Activated T-cell treated with anti-CD3 and anti-CD28 coated beads, Interleukin-2, amount 50 U/mL, for 72 hours (primary cell): ENCODE results near the gene SYNPR. TPM values are rescaled to one million over a fixed set of nuclear protein-coding genes. Genes with fewer than 3 reads are reported as not detected.
"Not testable (repeated sequence)": the region's sequence is repeated elsewhere in the genome, so short reads cannot be mapped to it uniquely, and the experiment has no call there.

Source experiments
- ATAC-seq, 2 donors: fragments of 150-1000 bp; cut with Tn5 transposase; replicated peaks in 1 of 2; 2 replicates each; pipeline ENCODE4 v1.10.0; 2021; ENCODE audit warnings: moderate library complexity in 2 of 2, mild to moderate bottlenecking in 1 of 2
- DNase-seq, 2 donors: peaks; one replicate each; pipeline ENCODE4 v3.0.0; 2021 to 2022; ENCODE audit warnings: mixed read lengths in 1 of 2
- H3K27ac Mint-ChIP-seq: one replicate; pipeline ENCODE4 v1.8.0; 2022; ENCODE audit warnings: mild to moderate bottlenecking, moderate library complexity, mixed read lengths
- H3K27me3 Mint-ChIP-seq: one replicate; pipeline ENCODE4 v1.8.0; 2022; ENCODE audit warnings: low read depth, mixed read lengths
- H3K36me3 Mint-ChIP-seq, 2 donors: one replicate each; pipeline ENCODE4 v1.8.0; 2022; ENCODE audit warnings: mixed read lengths in 2 of 2, mild to moderate bottlenecking in 1 of 2; ENCODE audit not compliant: insufficient read depth in 2 of 2
- H3K4me1 Mint-ChIP-seq: one replicate; pipeline ENCODE4 v1.8.0; 2022; ENCODE audit warnings: low read depth, mixed read lengths
- H3K4me3 Mint-ChIP-seq, 2 donors: one replicate each; pipeline ENCODE4 v1.8.0; 2022; ENCODE audit warnings: mild to moderate bottlenecking in 2 of 2, mixed read lengths in 2 of 2, moderate library complexity in 2 of 2
- H3K9me3 Mint-ChIP-seq, 2 donors: one replicate each; pipeline ENCODE4 v1.8.0; 2022; ENCODE audit warnings: mixed read lengths in 2 of 2
- total RNA-seq, 2 donors: library from RNA; stranded (reverse); gene quantifications; one replicate each; pipeline ENCODE4 v1.2.3, GENCODE V29; 2022

SYNPR gene
- total RNA-seq, 2 donors from 2014 or later, result not detected

GRCh38 chr3:63644928-63645781, 367.0 kb downstream of the SYNPR start:
- H3K9me3 Mint-ChIP-seq, result peaks cover 4 to 18% of the 10 kb centered on the region in 2 donors
- H3K4me1 Mint-ChIP-seq, H3K4me3 Mint-ChIP-seq, H3K27me3 Mint-ChIP-seq, DNase-seq, ATAC-seq, H3K27ac Mint-ChIP-seq, H3K36me3 Mint-ChIP-seq: not testable (repeated sequence)

DNA sequence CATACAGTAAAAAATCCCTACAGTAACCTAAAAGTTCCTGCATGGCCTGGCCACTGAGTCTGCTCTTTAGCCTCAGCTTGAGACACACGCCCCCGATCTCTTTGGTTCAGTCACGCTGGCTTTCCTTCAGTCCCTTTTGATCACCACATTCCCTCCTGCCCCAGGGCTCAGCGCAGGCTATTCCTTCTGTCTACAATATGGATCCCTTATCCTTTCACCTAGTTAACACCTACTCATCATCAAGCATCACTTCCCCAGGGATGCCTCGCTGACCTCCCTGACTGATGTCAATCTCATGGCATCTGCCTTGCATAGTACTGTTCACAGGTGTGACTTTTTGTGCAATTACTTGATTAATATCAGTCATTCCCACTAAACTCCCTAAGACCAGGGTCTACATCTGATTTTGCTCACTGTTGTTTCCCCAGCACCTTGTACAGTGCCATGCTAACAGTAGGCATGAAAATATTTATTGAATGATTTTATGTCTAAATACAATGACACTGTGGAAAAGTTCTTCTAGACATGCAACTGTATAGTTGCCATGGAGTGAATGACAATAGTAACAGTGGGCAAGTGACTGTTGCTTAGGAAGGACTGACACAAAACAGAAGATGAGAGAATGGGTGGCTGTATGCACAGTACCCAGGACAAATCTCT, 374.1 kb downstream of the SYNPR start, which contains the start of gene SNTN:
Gene SNTN (plus strand): TSS at position 610 of the 660 bp plus-strand sequence. CDS start 13 bp downstream, at position 623.
- H3K4me3 Mint-ChIP-seq, result no peak within 1 kb of the TSS

GRCh38 chr3:63654211-63654610, 376.1 kb downstream of the SYNPR start:
- H3K27me3 Mint-ChIP-seq, result no peaks in the 10 kb centered on the region
- no peaks in the 10 kb centered on the region for H3K4me1 Mint-ChIP-seq
- no peak overlapping the region for H3K4me3 Mint-ChIP-seq
- DNase-seq (no peak), ATAC-seq (no peak)
- peaks cover 0 to 8% of the 10 kb centered on the region in 2 donors for H3K9me3 Mint-ChIP-seq
- no peaks in the 10 kb centered on the region for H3K36me3 Mint-ChIP-seq
- no peak overlapping the region for H3K27ac Mint-ChIP-seq

More for the DNA sequence above, 374.1 kb downstream of the SYNPR start, which contains the start of gene SNTN:
- Mint-ChIP-seq H3K9me3 (peaks cover 0 to 13% of the 10 kb centered on the region in 2 donors), H3K27me3 (no peaks in the 10 kb centered on the region), H3K27ac (no peak within 1 kb of the TSS), H3K4me1 (no peaks in the 10 kb centered on the region), H3K36me3 (no peaks in the 10 kb centered on the region)
- DNase-seq (no peak), ATAC-seq (no peak)

GRCh38 chr3:63654931-63655330, 376.8 kb downstream of the SYNPR start:
- no peaks in the 10 kb centered on the region for H3K27me3 Mint-ChIP-seq
- ATAC-seq, result no peak

DNA sequence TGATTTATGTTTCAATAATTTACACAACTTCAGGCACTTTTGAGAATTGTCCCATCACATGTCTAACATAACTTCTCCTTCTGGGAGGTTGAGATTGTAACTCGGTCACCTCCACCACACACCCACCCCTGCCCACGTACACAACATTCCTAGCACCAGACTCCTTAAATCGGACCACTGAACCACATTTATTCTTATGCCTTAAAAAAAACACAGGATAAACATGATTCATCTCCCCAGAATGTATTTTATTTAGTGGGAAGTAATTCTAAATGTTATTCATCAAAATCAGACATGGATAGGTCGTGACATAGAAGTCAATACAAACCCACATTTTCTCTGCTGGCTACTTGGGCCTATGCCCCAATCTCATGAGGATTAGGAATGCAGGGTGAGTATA, 377.4 kb downstream of the SYNPR start:
- Mint-ChIP-seq H3K4me3 (no peak overlapping the region), H3K4me1 (no peaks in the 10 kb centered on the region), H3K27me3 (no peaks in the 10 kb centered on the region), H3K9me3 (peaks cover 0 to 8% of the 10 kb centered on the region in 2 donors), H3K36me3 (no peaks in the 10 kb centered on the region), H3K27ac (no peak overlapping the region)
- DNase-seq (no peak), ATAC-seq (no peak)

More at GRCh38 chr3:63654931-63655330, 376.8 kb downstream of the SYNPR start:
- Mint-ChIP-seq H3K4me1 (no peaks in the 10 kb centered on the region), H3K36me3 (no peaks in the 10 kb centered on the region), H3K9me3 (peaks cover 0 to 8% of the 10 kb centered on the region in 2 donors), H3K4me3 (no peak overlapping the region), H3K27ac (no peak overlapping the region)
- no peak for DNase-seq

DNA sequence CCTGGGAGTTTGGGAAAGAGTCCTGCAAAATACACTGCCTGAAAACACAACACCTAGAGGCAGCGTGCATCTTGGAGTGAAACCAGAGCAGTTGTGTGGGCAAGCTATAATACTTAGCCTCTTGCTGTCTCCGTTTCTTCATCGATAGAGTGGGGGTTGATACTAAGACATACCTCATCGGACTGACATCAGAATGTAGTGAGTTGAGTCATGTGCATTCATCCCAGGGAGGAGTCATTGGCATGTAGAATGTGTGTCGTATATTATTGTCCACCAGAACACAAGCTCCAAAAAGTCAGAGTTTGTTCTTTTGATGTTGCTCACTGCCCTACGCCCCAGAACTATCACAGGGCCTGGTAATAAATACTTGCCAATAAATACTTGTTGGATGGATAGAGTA, 378.7 kb downstream of the SYNPR start:
- H3K4me3 Mint-ChIP-seq, result no peak overlapping the region
- no peak for ATAC-seq
- no peaks in the 10 kb centered on the region for H3K27me3 Mint-ChIP-seq
- H3K9me3 Mint-ChIP-seq, result peaks cover 0 to 7% of the 10 kb centered on the region in 2 donors
- no peak for DNase-seq
- no peaks in the 10 kb centered on the region for H3K4me1 Mint-ChIP-seq
- no peak overlapping the region for H3K27ac Mint-ChIP-seq
- no peaks in the 10 kb centered on the region for H3K36me3 Mint-ChIP-seq

- H3K4me3 Mint-ChIP-seq, result no peak overlapping the region
- H3K4me1 Mint-ChIP-seq, result no peaks in the 10 kb centered on the region
- DNase-seq (no peak), ATAC-seq (no peak)
- H3K9me3 Mint-ChIP-seq, result no peaks in the 10 kb centered on the region
- no peaks in the 10 kb centered on the region for H3K36me3 Mint-ChIP-seq
- no peak overlapping the region for H3K27ac Mint-ChIP-seq
- no peaks in the 10 kb centered on the region for H3K27me3 Mint-ChIP-seq
Observed at GRCh38 chr3:63661242-63661641, 383.1 kb downstream of the SYNPR start.

DNA sequence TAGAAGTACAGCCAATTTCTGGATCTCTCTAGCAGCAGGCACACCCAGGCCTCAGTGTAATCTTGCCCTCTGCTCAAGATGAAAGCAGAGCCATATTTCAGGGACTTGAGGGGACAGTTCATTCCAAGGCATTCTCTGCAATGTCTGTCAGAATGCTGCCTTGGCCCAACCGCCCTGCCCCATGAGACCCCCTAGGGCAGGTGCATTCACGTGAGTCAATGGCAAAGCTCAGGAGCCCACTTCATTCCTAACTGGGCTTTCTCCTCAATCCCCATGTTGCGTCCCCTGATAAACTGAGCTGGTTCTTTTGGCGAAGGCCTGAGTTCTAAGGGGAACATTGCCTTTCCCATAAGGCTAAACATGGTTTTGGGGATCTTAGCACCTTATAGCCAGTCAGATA, 383.9 kb downstream of the SYNPR start:
- H3K4me3 Mint-ChIP-seq, result no peak overlapping the region

DNA sequence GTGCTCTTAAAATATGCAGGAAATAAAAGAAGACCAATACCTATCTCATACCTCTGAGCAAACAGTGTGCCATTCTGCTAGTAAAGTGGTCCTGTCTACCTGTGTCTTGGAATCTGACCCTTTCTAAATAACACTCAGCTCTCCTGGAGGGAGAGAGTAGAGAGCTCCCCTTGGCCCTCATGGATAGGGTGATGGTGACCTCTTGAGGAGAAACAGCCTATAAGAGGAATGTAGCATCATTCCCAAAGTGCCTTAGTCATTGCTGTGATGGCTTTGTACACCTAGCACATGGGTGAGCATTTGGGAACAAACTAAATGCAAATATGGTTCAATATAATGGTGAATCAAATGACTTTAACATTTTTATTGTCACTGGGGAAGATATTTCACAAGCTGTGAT, 384.4 kb downstream of the SYNPR start:
- Mint-ChIP-seq H3K36me3 (no peaks in the 10 kb centered on the region), H3K4me1 (no peaks in the 10 kb centered on the region), H3K27me3 (no peaks in the 10 kb centered on the region), H3K27ac (no peak overlapping the region), H3K9me3 (no peaks in the 10 kb centered on the region), H3K4me3 (no peak overlapping the region)
- DNase-seq (no peak), ATAC-seq (no peak)

More for the DNA sequence above, 383.9 kb downstream of the SYNPR start:
- H3K27me3 Mint-ChIP-seq, result no peaks in the 10 kb centered on the region
- H3K36me3 Mint-ChIP-seq, result no peaks in the 10 kb centered on the region
- H3K4me1 Mint-ChIP-seq, result no peaks in the 10 kb centered on the region
- ATAC-seq, result no peak
- H3K9me3 Mint-ChIP-seq, result no peaks in the 10 kb centered on the region
- DNase-seq, result no peak
- no peak overlapping the region for H3K27ac Mint-ChIP-seq
